OCI-LY7 (cell line): ENCODE results near the gene LMO3. TPM values are rescaled to one million over a fixed set of nuclear protein-coding genes. Genes with fewer than 3 reads are reported as not detected.
A peak's percentile ranks its signal among the peaks of the same experiment; 100 is the strongest.

Source experiments
- BruUV-seq: library from RNA; stranded (reverse); fragments of 400-500 nt; replicated peaks from 2 replicates; lab custom pipeline; 2021; lab: Mats Ljungman, UMichigan
- CTCF ChIA-PET: fragments of 300-600 bp; sonication (Branson Sonifier 250); formaldehyde crosslinking; loops from one replicate; lab custom pipeline; 2022; ENCODE audit warnings: antibody characterized with exemption; ENCODE audit not compliant: unreplicated experiment; lab: Charles Lee
- POLR2A ChIA-PET: fragments of 300-600 bp; sonication (Branson Sonifier 250); formaldehyde crosslinking; loops from one replicate; lab custom pipeline; 2022; ENCODE audit warnings: antibody characterized with exemption; lab: Charles Lee
- DNase-seq: peaks from one replicate; pipeline ENCODE4 v3.0.0-alpha.2; 2015; ENCODE audit warnings: low spot score
- H2AFZ ChIP-seq: fragments of 200-600 bp; sonication (generic), shearing (Covaris generic); 2 replicates; pipeline ENCODE4 v1.6.1; 2014; ENCODE audit warnings: mild to moderate bottlenecking, antibody characterized with exemption, low read length, moderate library complexity
- H3K27ac ChIP-seq: fragments of 200-600 bp; sonication (generic); 2 replicates; pipeline ENCODE4 v1.5.1; 2014; ENCODE audit warnings: mixed run types, low read depth, mild to moderate bottlenecking, moderate library complexity, low read length, inconsistent platforms; ENCODE audit not compliant: poor library complexity, severe bottlenecking
- H3K36me3 ChIP-seq: fragments of 200-600 bp; sonication (generic); 2 replicates; pipeline ENCODE4 v1.6.1; 2014; ENCODE audit warnings: mild to moderate bottlenecking, antibody characterized with exemption, low read length, moderate library complexity, mixed read lengths; ENCODE audit not compliant: insufficient read depth
- H3K4me1 ChIP-seq: fragments of 200-600 bp; sonication (generic); 2 replicates; pipeline ENCODE4 v1.5.1; 2014; ENCODE audit warnings: mild to moderate bottlenecking, low read length; ENCODE audit not compliant: insufficient read depth, poor library complexity, severe bottlenecking
- H3K4me2 ChIP-seq: fragments of 200-600 bp; sonication (generic); 2 replicates; pipeline ENCODE4 v1.6.1; 2014; ENCODE audit warnings: mild to moderate bottlenecking, low read length
- H3K4me3 ChIP-seq: fragments of 200-600 bp; sonication (generic); 2 replicates; pipeline ENCODE4 v1.5.1; 2014; ENCODE audit warnings: mild to moderate bottlenecking, low read depth, low read length; ENCODE audit not compliant: poor library complexity, severe bottlenecking
- H3K79me2 ChIP-seq: fragments of 200-600 bp; sonication (generic); 2 replicates; pipeline ENCODE4 v1.6.1; 2016; ENCODE audit warnings: low read depth, mild to moderate bottlenecking, low read length, moderate library complexity, mixed read lengths; ENCODE audit not compliant: insufficient read depth
- H3K9me2 ChIP-seq: fragments of 200-600 bp; sonication (generic); 2 replicates; pipeline ENCODE4 v1.6.1; 2016; ENCODE audit warnings: mild to moderate bottlenecking, low read length, mixed read lengths; ENCODE audit not compliant: insufficient read depth
- H3K9me3 ChIP-seq: fragments of 200-600 bp; sonication (generic); 2 replicates; pipeline ENCODE4 v1.6.1; 2014; ENCODE audit warnings: mild to moderate bottlenecking, mixed run types, low read length, mixed read lengths
- H4K20me1 ChIP-seq: fragments of 200-600 bp; sonication (generic); 2 replicates; pipeline ENCODE4 v1.6.1; 2014; ENCODE audit warnings: mild to moderate bottlenecking, antibody characterized with exemption, low read length, moderate library complexity, mixed read lengths; ENCODE audit not compliant: insufficient read depth
- CTCF ChIP-seq: fragments of 200-600 bp; sonication (generic); conservative IDR thresholded peaks from 2 replicates; pipeline ENCODE4 v1.5.1; 2014; ENCODE audit warnings: mild to moderate bottlenecking, antibody characterized with exemption, low read length, moderate library complexity, mixed read lengths
- EZH2phosphoT487 ChIP-seq: fragments of 200-600 bp; sonication (generic); IDR thresholded peaks from 2 replicates; pipeline ENCODE4 v1.6.1; 2018; ENCODE audit warnings: low read depth, borderline replicate concordance, mild to moderate bottlenecking, mixed run types, antibody characterized with exemption, low read length, moderate library complexity, mixed read lengths
- intact Hi-C: fragments of 100-400 bp; cut with micrococcal nuclease; formaldehyde crosslinking; loops from one replicate; pipeline ENCODE4 v1.10.0; 2022; ENCODE audit not compliant: unreplicated experiment
- total RNA-seq, 2 experiments: library from RNA; depleted of rRNA in 1 of 2; stranded (reverse); fragments of >200 nt in 1 of 2; shearing (Covaris generic) in 1 of 2; gene quantifications; 2 replicates each; pipeline ENCODE4 v1.2.3, GENCODE V29; 2014 to 2022

LMO3 gene
- total RNA-seq, 2 experiments from 2014 or later: 10.6 to 13.1 TPM

DNA sequence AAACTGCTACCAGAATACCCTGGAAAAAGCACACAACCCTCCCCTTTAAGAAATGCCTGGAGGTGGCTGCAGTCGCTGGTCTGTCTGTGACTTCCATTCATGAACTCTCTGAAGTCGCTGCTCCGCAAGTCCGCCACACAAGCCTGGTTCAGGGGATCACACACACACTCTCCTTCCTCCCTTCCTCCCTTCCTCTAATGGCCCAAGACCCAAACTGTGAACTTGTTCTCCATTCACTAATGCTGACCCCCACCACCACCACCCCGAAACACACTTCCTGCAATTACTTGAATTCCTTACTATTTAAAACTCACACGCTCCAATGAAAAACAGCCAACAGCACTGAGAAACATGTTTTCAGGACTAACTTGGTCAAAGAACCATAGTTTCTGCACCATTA is 1.0 kb upstream of the LMO3 start:
- CTCF ChIA-PET: no interaction called here
- TF ChIP-seq EZH2phosphoT487 (no peak), CTCF (no peak)

DNA sequence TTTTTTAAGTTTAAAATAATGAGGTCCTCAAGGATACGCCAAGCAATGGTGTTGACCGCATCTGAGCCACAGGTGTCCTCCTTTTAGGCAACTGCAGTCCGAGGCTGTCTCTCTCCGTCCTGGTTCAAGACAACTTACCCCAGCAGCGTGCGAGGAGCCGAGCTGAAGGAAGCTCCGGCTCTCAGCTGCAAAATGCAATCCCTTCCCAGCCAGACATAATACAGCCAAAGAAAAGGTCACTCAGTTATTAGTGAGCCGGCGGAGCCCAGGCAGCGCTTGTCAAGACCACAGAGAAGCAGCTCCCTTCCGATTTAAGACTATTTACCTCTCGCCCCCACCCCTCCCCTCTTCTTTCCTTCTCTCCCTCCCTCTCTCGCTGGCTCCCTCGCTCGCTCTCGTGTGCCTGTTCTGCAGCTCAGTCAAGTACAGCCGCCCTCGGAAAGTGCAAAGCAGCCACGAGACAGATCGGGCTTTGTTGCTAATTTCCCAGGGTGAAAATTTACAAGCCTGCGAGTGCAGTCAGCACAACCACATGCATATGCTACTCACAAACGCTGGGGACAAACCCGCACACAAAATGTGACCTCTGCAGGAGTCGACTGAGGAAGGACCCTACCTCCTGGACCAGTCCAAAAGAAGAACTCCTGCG is 363 bp upstream of the LMO3 start:
- peaks cover 57% of the 10 kb centered on the region for H3K4me1 ChIP-seq
- no peaks in the 10 kb centered on the region for H3K36me3 ChIP-seq
- intact Hi-C loops: loop anchor here (2.0 to 5.0 kb wide), 3 partner anchors 30 to 619 kb away; no protein-coding TSS in a partner anchor
- peaks cover 19% of the 10 kb centered on the region; the same call in 1 of the 2 replicates for H3K79me2 ChIP-seq
- CTCF ChIA-PET: no interaction called here
- peak overlapping the region; percentile 80 for H3K4me2 ChIP-seq
- DNase-seq: peak; percentile 67
- no peaks in the 10 kb centered on the region for H4K20me1 ChIP-seq
- H3K4me3 ChIP-seq: peak overlapping the region; percentile 77
- peak overlapping the region; percentile 80 for H3K27ac ChIP-seq
- H3K9me3 ChIP-seq: no peaks in the 10 kb centered on the region
- no TSS peak for BruUV-seq
- POLR2A ChIA-PET: interaction anchor here (0.5 to 3.0 kb wide), 9 partner anchors 9 to 1725 kb away, joined by 3 to 31 read pairs (median 5); no protein-coding TSS in a partner anchor
- H2AFZ ChIP-seq: peak overlapping the region; percentile 46; the same call in 1 of the 2 replicates
- no peaks in the 10 kb centered on the region for H3K9me2 ChIP-seq
- no peak for TF ChIP-seq CTCF
- no peak for TF ChIP-seq EZH2phosphoT487

More for the DNA sequence above, 1.0 kb upstream of the LMO3 start:
- POLR2A ChIA-PET: interaction anchor here (0.7 to 3.0 kb wide), 8 partner anchors 8 to 621 kb away, joined by 3 to 31 read pairs (median 4); no protein-coding TSS in a partner anchor
- Histone ChIP-seq H3K4me3 (peak overlapping the region; percentile 77), H3K4me2 (peak overlapping the region; percentile 80), H3K79me2 (peaks cover 19% of the 10 kb centered on the region; the same call in 1 of the 2 replicates), H2AFZ (peak overlapping the region; percentile 46; the same call in 1 of the 2 replicates), H3K4me1 (peaks cover 61% of the 10 kb centered on the region), H4K20me1 (no peaks in the 10 kb centered on the region), H3K9me2 (no peaks in the 10 kb centered on the region), H3K36me3 (no peaks in the 10 kb centered on the region), H3K27ac (peak overlapping the region; percentile 80), H3K9me3 (no peaks in the 10 kb centered on the region)
- intact Hi-C loops: loop anchor here (2.0 to 5.0 kb wide), 3 partner anchors 30 to 620 kb away; no protein-coding TSS in a partner anchor
- no TSS peak for BruUV-seq
- DNase-seq: no peak

- Histone ChIP-seq H3K9me3 (no peaks in the 10 kb centered on the region), H2AFZ (peak overlapping the region; percentile 46; the same call in 1 of the 2 replicates), H3K27ac (peak overlapping the region; percentile 80), H3K4me3 (peak overlapping the region; percentile 77), H3K4me1 (peaks cover 51% of the 10 kb centered on the region), H4K20me1 (no peaks in the 10 kb centered on the region), H3K36me3 (no peaks in the 10 kb centered on the region), H3K79me2 (peaks cover 19% of the 10 kb centered on the region; the same call in 1 of the 2 replicates), H3K9me2 (no peaks in the 10 kb centered on the region), H3K4me2 (peak overlapping the region; percentile 80)
- TF ChIP-seq EZH2phosphoT487: no peak
- TF ChIP-seq CTCF: no peak
- DNase-seq: peak; percentile 64
- intact Hi-C loops: loop anchor here (2.0 to 5.0 kb wide), 3 partner anchors 31 to 618 kb away; no protein-coding TSS in a partner anchor
- no TSS peak for BruUV-seq
- ChIA-PET CTCF (no interaction called here), POLR2A (interaction anchor here (0.5 to 3.0 kb wide), 9 partner anchors 9 to 1724 kb away, joined by 3 to 31 read pairs (median 4); no protein-coding TSS in a partner anchor)
Measured at GRCh38 chr12:16605642-16606116, 283 bp downstream of the LMO3 start.
